NOMO-1 treated with dmso at 0.1 percent for 144 hours (cell line): Measurements from ENCODE around the gene TSPOAP1.

Source experiments
- DNase-seq: peaks from one replicate; lab custom pipeline; 2025; ENCODE audit not compliant: unreplicated experiment; lab: John Stamatoyannopoulos, UW

The TSPOAP1 gene

DNA sequence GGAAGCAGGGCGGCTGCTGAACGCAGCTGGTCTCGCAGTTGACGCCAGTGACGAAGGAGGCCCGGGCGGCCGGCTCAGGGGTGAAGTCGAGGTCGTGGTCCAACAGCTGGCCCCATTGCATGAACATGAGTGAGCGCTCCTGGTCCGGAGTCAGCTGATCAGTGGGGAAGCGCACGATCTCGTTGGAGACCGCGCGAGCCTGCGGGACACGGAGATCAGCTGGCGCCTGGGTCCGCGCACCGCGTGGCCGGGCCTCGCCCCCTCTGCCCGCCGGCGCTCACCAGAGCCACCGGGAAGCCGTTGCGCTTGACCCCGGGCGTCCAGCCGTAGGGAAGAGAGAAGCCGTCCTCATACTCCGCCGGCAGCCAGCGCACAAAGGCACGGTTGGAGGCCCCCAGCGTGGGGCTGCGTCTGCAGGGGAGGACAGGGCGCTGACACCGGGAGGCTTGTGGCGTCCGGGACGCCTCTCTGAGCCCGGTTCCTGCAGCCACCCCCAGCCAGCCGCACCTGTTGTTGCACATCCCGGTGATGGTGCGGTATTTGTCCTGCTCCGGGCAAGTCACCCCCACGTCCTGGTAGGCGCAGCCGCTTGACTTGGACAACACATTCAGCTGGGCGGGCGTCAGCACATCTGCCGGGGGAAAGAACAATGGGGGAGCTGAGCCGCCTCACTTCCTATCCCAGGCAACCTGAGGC is 49.4 kb downstream of the TSPOAP1 start:
- DNase-seq, result no peak

DNA sequence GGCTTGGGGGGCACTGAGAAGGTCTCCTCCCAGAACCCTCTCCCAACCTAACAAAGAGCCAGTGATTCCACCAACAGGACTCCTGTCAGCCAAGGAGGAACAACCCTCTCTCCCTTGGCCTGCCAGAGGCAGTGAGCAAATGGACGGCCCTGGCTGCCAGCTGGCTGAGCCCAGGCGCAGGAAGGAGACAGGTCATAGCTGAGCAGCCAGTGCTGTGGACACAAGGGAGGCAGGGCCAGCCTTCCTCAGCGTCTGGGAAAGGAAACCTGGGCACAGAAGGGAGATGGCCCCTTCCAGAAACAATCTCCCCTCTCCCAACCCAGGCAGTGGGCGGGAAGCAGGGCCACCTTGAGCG is 50.0 kb downstream of the TSPOAP1 start:
- no peak for DNase-seq

DNA sequence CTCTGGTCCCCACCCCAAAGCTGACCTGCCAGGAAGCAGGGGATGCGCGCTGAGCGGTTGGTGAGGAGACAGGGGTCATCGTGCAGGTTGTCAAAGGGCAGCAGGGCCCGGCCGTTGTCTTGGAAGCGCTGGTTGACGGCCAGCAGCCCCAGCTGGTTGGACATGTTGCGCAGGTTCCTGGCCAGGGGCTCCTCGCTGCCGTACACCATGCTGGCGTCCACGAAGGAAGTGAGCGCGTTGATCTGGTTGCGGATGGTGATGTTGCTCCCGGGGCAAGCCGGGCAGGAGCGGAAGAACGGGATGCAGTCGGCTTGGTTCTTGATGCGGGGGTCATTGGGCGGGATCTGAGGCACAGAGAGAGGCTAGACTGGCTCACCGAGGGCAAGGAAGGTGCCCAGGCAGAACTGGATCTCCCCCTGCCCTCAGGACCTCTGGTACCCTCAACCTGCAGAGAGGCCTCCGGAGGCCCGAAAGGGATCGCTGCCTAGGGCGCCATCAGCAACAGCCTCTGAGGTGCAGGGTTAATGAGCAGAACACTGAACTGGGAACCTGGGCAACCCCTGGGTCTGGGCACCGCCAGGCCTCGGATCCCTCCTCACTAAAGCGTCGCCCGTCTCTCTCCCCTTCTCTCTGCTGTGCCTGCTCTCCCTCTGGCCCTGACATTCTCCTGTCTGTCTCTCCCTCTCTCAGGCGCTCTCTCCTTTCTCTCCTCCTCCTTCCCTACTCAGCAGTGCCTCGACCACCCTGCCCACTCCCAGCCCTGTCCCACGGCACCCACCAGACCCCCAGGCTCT is 50.6 kb downstream of the TSPOAP1 start:
- no peak for DNase-seq

DNA sequence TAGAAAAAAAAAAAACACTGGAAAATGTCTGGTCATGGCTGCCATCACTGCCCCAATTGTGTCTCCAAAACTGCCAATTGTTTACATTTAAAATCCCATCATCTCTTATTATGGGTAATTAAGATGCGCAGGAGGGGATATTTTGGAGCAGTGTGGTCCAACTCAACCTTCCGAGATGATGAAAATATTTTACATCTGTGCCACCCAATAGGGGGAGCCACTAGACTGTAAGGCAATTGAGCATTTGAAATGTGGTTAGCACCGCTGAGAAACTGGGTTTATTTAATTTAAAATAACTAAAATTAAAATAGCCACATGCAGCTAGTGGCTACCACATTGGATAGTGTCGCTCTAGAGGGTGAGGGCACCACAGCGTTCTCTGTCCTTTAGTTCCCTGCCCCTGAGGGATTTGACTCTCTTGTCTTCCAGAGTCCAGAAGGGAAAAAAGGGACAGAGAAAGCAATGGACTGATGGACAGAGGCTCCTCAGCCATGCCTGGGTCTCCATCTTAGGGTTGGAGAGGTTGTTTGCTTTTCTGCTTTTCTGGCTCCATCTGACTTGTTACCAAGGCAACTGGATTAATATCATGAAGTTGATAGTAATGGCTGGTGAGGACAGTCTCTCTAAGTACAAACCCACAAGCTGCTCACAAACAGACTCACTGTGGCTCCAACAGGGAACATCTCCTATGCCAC is 51.3 kb downstream of the TSPOAP1 start:
- DNase-seq, result no peak

DNA sequence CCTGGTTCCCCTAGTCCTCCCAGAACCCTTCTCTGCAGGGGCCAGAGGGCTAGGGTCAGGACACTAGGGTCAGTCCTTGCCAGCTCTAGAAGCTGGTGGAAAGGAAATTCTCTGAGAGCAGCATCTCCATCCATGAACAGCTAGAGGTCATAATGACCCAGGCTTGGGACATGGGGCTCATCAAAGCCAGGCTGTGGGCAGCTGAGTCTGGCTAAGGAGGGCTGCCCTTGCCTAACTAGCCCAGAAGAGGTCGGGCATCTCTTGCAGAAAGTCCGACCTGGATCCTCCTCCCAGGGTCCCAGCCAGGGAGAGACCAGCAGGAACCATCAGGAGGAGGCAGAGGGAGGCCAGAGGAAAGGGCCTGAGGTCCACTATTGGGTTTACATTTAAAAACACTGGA is 52.2 kb downstream of the TSPOAP1 start:
- no peak for DNase-seq

DNA sequence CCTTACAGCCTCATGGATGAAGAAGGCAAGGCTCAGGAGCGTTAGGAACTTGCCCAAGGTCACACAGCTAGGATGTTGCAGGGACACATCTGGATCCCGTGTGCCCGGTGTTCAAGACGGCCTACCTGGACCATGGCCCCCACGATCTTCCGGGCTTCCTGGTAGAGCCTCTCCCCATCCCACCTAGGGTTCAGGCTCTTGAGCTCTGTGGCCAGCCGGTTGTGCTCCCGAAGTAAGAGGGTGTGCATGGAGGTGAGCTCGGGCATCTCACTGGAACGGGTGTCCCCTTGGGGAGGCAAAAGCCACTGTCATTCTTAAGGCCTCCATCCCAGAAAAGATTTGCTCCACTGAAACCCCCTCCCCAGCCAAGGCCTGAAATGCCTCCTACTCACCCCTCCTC is 53.2 kb downstream of the TSPOAP1 start:
- no peak for DNase-seq

DNA sequence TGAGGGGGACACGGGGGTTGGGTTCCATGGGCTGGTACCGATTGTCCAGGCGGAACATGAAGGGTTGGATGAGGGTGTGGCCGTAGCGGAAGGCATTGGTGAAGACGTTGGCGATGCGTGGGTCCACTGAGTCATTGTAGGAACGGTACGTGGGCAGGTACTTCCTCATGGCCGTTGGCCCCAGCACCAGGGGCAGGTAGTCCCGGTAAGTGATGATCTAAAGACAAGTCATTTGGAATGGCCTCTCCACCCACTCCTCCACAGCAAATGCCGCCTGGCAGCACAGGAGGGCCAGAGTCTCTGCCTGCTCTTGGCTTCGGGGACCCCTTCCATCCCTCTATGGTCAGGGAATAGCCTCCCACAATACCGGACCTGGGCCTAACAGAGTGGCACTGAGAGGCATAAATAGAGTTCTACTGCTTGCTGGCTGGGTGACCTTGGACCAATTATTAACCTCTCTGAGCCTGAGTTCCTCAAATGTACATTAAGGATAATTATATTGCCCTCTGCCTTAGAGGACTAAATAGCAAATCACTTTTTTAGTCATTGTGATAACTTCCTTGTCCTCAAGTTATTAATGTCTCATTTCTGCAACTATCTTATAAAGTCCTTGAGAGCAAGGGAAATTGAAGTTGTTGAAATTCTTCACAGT is 55.0 kb downstream of the TSPOAP1 start:
- no peak for DNase-seq

DNA sequence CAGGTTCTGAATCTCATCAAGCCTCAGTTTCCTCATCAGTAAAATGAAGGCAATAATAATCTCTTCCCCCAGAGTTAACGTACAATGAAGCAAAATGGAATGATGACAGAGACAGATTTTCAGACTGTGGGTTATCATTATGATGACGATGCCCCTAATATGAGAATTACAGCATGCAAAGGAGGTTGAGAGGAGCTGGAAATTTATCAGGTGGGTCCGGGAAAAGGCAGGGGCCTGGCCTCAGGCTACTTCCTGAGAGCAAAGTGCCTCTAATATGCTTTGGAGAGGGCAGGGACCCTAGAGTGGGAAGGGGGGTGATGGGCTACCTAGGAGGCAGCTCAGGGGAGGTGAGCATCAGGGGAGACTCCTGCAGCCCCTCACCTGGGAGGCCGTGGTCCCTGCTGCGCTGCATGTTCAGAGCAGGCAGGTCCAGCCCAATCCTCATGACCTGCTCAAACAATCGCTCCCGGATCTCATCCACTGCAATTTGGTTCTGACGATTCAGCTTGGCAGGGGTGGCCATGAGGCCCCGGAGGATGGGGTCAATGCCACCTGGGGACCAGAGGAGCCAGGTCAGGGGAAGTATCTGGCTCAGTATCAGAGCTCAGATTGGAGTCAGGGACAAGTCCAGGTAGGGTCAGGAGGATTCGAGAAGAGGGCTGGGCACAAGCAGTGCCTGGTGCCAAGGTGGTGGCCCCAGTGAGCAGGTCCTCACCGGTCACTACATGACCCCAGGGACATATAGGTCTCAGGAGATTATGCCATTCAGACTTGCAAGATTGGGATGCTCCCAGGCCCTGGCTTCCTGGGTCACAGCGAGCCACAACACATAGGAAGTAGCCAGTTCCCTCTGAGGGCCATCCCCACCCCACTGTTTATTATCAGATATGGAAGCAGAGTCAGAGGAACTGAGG is 56.0 kb downstream of the TSPOAP1 start:
- DNase-seq, result no peak

DNA sequence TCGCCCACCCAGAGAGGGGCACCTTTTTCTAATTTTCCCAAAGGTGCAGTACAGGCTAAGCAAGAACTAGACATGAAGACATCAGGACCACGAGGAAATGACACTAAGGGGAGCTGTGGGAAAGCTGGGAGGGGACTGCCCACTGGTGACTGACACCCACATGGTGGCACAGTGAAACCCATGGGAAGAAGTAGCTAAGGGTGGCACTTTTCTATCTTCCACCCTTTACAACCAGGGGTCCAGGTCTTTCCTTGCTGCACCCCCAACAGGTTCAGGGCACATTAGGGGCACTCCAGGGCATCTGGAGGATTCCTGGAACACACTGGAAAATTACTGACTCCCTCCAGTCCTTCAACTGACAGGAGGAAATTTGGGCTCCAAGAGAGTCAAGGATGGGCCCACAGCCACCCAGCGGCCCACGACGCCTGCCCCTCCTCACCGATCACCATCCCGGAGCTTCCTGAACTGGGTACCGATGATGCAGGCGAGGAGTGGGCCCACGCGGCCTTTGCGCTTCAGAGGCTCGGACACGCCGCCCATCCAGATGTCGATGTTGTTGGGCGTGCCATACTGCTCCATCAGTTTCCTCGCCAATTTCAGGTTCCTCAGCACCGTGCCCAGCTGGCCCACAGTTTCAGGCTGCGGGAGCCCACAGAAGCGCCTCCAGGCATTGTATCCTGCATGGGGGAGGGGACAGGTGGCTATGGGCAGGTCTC is 57.2 kb downstream of the TSPOAP1 start:
- no peak for DNase-seq

DNA sequence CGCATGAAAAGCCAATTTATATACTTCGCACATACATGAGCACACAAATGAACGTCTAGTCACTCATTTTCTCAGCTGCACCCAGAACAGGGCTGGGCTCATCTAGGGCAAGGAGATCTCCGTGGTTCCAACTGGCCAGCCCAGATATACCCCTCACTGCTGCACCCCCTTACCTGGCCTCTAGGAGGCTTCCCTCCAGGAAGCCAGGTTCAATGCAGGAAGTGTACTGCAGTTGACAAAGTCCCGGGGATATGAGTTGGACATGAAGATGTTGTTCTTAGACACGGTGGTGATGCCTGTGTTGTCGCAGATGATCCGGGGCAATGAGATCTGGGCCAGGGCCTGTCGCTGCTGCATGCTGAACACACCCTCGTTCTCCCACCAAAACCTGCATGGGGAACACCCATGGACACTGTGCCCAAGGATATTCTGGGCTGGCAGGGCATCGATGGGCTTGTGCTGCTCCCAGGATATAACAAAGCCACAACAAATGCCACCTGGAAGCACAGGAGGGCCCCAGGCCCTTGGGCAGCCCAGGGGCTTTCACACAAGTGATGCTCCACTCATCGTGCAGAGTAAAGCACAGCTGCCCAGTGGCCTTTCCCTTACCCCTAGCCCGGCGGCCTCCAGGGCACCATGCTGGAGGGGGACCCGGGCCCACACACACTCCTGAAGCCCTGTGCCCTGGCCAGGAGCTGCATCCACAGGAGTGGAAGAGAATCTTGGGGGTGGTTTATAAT is 57.9 kb downstream of the TSPOAP1 start:
- no peak for DNase-seq

DNA sequence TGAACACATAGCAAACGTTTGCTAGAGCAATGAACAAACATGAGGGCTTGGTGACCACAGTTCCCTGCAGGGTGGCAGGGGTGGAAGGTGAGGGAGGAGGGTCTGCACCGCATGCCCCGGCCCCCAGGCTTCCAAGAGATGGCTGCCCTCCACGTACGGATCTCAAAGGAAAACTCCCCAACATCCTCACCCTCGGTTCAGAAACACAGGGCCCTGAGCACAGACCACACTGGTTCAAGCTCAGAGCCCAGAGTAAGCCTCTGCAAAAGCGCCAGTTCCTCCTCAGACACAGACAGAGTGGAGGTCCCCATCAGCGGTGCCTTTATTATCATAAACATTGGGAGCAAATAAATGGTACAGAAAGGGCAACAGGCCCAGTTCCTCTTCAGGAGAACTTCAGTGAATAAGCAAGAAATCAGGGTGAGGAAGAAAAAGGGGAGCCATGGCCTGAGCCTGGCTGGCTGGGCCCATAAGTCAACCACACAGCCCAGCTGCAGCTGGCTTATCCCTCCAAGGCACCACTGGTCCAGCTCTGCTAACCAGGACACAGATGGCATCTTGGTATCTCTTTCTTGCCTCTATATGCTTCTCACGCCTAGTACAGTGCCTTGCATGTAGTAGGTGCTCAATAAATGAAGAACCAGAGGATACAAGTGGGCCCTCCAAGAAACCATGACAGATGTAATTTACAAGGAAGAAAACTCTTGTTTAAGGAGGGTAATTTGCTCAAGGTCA is 58.9 kb downstream of the TSPOAP1 start:
- no peak for DNase-seq

DNA sequence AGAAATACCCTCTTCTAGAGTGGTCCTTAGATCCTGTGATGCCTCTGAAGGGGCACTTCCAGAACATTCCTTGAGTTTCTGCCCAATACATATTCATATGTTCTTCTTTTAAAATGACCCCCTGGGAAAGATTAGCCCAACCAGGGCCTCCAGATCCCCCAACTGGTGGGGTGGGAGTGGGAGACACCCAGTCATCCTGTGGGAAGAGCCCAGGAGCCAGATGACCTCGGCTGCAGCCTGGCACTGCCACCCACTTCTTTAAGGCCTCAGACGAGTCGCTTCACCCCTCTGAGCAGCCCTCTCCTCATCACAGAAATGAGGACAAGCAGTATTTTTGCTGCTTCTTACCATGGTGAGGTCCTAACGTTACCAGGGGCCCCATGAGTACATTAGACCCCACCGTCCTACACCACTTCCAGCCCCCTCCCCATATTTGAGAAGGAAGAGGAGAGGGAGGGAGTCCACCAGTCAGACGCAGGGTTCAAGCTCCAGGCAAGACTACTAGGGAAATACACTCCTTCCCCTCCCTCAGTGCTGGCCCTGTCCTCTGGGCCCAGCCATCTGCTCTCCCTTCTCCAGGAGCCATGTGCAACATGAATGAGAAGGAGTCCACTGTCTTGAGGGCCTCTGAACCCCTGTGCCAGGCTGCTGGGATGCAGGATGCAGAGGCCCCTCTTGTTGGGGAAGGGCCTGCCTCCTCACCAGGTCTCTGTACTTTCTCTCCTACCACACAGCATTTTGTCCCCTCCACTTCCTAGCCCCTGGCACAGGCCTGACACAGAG is 59.6 kb downstream of the TSPOAP1 start:
- DNase-seq, result no peak

DNA sequence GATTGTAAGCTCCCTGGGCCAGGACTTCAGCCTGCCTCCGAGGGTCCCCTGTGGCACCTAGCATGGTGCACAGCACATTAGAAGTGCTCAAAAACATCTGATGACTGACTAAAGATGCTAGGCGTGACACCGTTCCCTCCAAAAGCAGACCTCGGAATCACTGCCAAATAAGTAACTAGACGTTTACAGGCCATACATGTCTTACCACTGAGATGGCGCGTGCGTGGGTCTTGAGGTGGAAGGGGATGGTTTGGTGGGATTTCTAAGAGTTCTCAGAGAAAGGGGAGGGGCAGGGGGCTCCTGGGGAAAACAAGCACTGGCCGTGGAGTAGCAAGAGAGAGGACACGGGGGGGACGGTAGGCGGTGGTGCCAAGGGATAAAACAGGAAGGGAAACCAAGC is 60.3 kb downstream of the TSPOAP1 start:
- no peak for DNase-seq

DNA sequence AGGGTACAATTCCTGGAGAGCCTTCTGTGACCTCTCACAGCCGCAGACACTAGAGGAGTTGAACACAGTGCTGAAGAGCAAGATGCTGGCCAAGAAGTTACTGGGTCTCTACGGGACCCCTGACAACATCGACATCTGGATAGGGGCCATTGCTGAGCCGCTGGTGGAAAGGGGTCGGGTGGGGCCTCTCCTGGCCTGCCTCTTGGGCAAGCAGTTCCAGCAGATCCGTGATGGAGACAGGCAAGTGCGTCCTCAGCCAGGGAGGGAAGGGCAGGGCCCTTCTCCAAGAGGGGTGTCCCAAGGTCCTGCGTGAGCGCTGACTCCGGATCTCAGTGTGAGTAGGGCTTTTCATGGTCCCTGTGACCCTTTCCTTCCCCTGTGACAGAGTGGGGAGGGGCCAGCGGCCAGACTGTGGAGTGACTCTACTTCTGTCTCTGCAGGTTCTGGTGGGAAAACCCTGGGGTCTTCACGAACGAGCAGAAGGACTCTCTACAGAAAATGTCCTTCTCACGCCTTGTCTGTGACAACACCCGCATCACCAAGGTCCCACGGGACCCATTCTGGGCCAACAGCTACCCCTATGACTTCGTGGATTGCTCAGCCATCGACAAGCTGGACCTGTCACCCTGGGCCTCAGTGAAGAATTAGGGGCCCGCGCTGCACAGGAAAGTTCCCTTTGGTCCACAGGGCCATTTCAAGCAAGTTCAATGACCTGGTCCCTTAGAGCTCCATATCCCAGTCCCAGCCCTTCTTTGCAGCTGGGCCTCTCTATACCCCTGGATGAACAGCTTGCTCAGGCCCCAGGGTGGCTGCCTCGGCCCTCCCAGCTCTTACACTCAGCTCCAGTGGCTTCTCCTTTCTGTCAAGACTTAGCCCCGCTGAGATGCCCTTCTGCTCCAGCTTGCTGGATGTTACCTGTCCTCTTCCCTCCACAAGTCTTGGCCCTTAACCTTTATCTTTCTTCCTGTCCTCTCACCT is 61.0 kb downstream of the TSPOAP1 start:
- no peak for DNase-seq

DNA sequence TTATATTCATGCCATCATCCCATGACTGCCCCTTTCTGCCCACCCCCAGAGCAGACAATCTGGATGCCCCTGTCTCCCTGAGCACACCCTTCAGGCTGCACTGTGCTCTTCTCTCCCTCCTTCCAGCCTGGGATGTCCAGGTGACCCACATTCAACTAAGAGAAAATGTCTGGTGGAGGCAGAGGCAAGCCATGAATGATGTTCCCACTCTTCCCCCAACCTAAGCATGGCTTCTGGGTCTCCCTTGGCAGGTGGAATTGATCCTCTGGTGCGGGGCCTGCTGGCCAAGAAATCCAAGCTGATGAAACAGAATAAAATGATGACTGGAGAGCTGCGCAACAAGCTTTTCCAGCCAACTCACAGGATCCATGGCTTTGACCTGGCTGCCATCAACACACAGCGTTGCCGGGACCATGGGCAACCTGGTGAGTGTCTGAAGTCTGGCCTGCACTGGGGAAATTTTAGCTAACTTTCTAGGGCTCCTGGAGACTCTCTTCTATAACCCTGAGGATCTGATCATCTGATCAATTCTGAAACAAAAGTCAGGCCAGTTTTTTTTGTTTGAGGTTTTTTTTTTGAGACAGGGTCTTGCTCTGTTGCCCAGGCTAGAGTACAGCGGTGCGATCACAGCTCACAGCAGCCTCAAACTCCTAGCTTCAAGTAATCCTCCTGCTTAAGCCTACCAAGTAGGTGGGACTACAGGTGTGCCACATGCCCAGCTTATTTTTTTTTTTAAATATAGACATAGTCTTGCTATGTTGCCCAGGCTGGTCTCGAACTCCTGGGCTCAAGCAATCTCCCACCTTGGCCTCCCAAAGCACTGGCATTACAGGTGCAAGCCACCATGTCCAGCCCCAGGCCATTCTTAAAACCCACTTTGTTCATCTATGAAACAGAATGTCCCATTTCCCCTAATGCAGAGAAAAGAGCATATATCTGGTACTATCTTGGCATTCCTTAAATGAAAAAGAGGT is 62.4 kb downstream of the TSPOAP1 start:
- DNase-seq, result no peak

DNA sequence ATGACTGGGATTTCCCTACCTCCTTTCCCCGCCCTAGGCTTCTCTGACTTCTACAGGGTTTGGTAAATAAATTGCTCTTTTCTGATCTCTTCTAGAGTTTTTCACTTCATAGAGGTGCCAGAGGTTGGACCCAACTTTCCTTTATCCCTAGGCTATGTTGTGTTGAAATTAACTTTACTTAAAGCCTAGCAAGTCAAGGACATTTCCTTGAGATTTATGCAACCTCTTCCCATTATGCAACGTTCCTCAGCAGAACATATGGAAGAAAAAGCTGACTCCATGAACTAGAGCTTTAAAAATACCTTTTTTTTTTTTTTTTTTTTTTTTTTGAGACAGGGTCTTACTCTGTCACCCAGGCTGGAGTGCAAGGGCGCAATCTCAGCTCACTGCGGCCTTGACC is 63.3 kb downstream of the TSPOAP1 start:
- DNase-seq, result no peak
